Esophagus muscularis mucosa (tissue), 3 donors: Measurements from ENCODE around the gene ASPDH.
A peak's percentile ranks its signal among the peaks of the same experiment; 100 is the strongest.

Source experiments
- POLR2A ChIP-seq: fragments of 450-650 bp; IDR thresholded peaks from one replicate; pipeline ENCODE4 v1.6.1; 2017; ENCODE audit warnings: antibody characterized with exemption, moderate library complexity, mild to moderate bottlenecking, low read depth
- TF ChIP-seq, protein P1 (sequence below), 3 experiments: fragments of 200-600 bp in 2 of 3; fragments of 450-650 bp in 1 of 3; sonication (generic) in 2 of 3; IDR thresholded peaks; one replicate each; pipeline ENCODE4 v1.5.1; 2017 to 2019; ENCODE audit warnings: antibody characterized with exemption in 3 of 3, mild to moderate bottlenecking in 2 of 3, moderate library complexity in 1 of 3

DNA sequence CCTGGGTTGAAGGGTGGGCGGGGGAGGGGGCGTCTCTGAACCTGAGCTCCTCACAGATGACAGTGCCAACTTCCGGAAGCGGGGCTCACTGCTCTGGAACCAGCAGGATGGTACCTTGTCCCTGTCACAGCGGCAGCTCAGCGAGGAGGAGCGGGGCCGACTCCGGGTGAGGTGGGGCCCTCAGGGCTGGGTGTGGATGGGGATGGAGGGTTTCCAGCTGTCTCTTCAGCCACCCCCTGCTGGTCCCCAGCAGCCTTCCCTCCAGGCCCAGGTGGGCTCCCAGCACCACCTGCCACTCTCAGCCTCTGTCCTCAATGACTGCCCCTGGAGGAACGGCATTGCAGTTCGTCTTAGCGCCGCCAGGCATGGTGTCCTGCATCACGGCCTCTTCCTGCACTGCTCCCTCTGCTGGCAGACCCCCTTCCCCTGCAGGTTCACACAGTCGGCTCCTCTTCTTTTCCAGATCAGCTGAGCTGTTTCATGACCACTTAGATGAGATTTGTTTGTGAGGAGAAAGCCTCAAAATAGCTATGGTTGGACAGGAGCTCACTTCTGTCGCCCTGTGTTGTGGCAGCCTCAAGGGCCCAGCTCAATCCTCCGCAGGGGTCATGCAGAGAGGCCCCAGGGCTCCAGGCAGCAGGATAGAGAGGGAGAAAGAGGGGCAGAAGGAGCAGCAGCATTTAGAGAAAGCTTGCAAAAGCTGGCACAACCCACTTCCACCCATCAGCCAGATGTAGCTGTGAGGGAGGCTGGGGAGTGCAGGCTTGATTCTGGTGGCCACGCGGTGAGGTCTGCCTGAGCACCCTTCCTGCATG lies 34.6 kb downstream of the ASPDH start:
- TF ChIP-seq, protein P1, sequence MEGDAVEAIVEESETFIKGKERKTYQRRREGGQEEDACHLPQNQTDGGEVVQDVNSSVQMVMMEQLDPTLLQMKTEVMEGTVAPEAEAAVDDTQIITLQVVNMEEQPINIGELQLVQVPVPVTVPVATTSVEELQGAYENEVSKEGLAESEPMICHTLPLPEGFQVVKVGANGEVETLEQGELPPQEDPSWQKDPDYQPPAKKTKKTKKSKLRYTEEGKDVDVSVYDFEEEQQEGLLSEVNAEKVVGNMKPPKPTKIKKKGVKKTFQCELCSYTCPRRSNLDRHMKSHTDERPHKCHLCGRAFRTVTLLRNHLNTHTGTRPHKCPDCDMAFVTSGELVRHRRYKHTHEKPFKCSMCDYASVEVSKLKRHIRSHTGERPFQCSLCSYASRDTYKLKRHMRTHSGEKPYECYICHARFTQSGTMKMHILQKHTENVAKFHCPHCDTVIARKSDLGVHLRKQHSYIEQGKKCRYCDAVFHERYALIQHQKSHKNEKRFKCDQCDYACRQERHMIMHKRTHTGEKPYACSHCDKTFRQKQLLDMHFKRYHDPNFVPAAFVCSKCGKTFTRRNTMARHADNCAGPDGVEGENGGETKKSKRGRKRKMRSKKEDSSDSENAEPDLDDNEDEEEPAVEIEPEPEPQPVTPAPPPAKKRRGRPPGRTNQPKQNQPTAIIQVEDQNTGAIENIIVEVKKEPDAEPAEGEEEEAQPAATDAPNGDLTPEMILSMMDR (IDR thresholded peaks at IDR 0.05), result peak in 1 of 3 experiments; percentile 33
- no peak for TF ChIP-seq POLR2A
